PFSK-1 (cell line): ENCODE results near the gene INSL3.

ENCODE experiments used
- FOXP2 ChIP-seq: optimal IDR thresholded peaks from 2 replicates; pipeline ENCODE3; 2011; ENCODE audit warnings: borderline replicate concordance, control low read depth, inconsistent platforms; ENCODE audit not compliant: insufficient read depth; ENCODE audit errors: extremely low read length, extremely low read depth
- POLR2AphosphoS5 ChIP-seq: IDR thresholded peaks from 2 replicates; pipeline ENCODE4 v1.6.1; 2012; ENCODE audit warnings: low read depth, mild to moderate bottlenecking, control low read depth, low read length, moderate library complexity
- REST ChIP-seq, 2 experiments: IDR thresholded peaks; 2 replicates each; pipeline versions ENCODE4 v1.6.1 to v1.8.0; 2011 to 2012; ENCODE audit warnings: low read depth in 2 of 2, low read length in 2 of 2, control low read depth in 1 of 2, inconsistent platforms in 1 of 2, mild to moderate bottlenecking in 1 of 2, moderate library complexity in 1 of 2; ENCODE audit not compliant: insufficient read depth in 1 of 2
- SIN3A ChIP-seq: IDR thresholded peaks from 2 replicates; pipeline ENCODE4 v1.6.1; 2012; ENCODE audit warnings: mild to moderate bottlenecking, low read length, moderate library complexity, borderline replicate concordance; ENCODE audit not compliant: insufficient read depth
- TAF1 ChIP-seq: IDR thresholded peaks from 2 replicates; pipeline ENCODE4 v1.6.1; 2012; ENCODE audit warnings: low read length, control low read depth, borderline replicate concordance; ENCODE audit not compliant: insufficient read depth

Gene INSL3

GRCh38 chr19:17775245-17775927 lies 45.9 kb downstream of the INSL3 start:
- TF ChIP-seq REST (IDR thresholded peaks at IDR 0.05; ENCODE audit: insufficient read depth in 1 of 2, low read depth in 2 of 2, low read length in 2 of 2), result no peak
- no peak for TF ChIP-seq POLR2AphosphoS5
- TF ChIP-seq SIN3A, result no peak
- TF ChIP-seq TAF1, result no peak
- TF ChIP-seq FOXP2, result no peak

GRCh38 chr19:17772172-17772571 lies 49.1 kb downstream of the INSL3 start:
- no peak for TF ChIP-seq TAF1
- TF ChIP-seq SIN3A, result no peak
- TF ChIP-seq POLR2AphosphoS5, result no peak
- no peak for TF ChIP-seq REST (IDR thresholded peaks at IDR 0.05; ENCODE audit: insufficient read depth in 1 of 2, low read depth in 2 of 2, low read length in 2 of 2)
- TF ChIP-seq FOXP2, result no peak

DNA sequence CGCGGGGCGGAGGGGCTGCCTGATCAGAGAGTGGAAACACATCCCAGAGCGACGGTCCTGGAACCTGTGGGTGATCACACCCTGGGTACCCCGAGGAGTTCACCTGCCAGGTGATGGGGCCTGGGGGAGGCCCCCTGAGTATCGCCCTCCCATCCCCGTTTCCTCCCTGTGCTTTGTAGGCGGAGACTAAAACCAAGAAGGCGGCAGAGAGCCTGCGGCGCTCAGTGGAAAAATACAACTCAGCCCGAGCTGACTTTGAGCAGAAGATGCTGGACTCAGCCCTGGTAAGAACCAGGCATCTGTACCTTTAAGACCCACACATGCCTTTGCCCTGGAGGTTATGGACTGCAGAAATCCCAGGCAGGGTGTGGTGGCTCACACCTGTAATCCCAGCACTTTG lies 50.7 kb downstream of the INSL3 start:
- TF ChIP-seq REST (IDR thresholded peaks at IDR 0.05; ENCODE audit: insufficient read depth in 1 of 2, low read depth in 2 of 2, low read length in 2 of 2) (no peak), POLR2AphosphoS5 (no peak), FOXP2 (no peak), TAF1 (no peak), SIN3A (no peak)

- TF ChIP-seq FOXP2 (no peak), SIN3A (no peak), POLR2AphosphoS5 (no peak), TAF1 (no peak), REST (IDR thresholded peaks at IDR 0.05; ENCODE audit: insufficient read depth in 1 of 2, low read depth in 2 of 2, low read length in 2 of 2) (no peak)
These were observed 53.8 kb downstream of the INSL3 start for GRCh38 chr19:17767559-17767958.

GRCh38 chr19:17766543-17767131 lies 54.7 kb downstream of the INSL3 start:
- TF ChIP-seq REST (IDR thresholded peaks at IDR 0.05; ENCODE audit: insufficient read depth in 1 of 2, low read depth in 2 of 2, low read length in 2 of 2), result 0 out of 4 replicates have a peak, but pooled peaks of 1 of the 2 experiments have one; percentile 38
- no peak for TF ChIP-seq POLR2AphosphoS5
- TF ChIP-seq FOXP2, result peak; percentile 78
- peak; percentile 65; the same call in 1 of the 2 replicates for TF ChIP-seq SIN3A
